Ascending aorta (tissue), 2 donors: Measurements from ENCODE around the gene AP3B1. TPM values are rescaled to one million over a fixed set of nuclear protein-coding genes. Genes with fewer than 3 reads are reported as not detected.

ENCODE experiments used
- DNase-seq, 2 donors: peaks; one replicate each; pipeline ENCODE4 v3.0.0-alpha.2; 2019; ENCODE audit warnings: low spot score in 2 of 2
- H3K27ac ChIP-seq, 2 donors: fragments of 200-600 bp; sonication (generic); one replicate each; pipeline ENCODE4 v1.5.1; 2016 to 2017; ENCODE audit warnings: mild to moderate bottlenecking in 1 of 2
- H3K27me3 ChIP-seq: fragments of 200-600 bp; sonication (generic); one replicate; pipeline ENCODE4 v1.5.1; 2017
- H3K36me3 ChIP-seq, 2 donors: fragments of 200-600 bp; sonication (generic); one replicate each; pipeline ENCODE4 v1.5.1; 2016
- H3K4me1 ChIP-seq, 2 donors: fragments of 200-600 bp; sonication (generic); one replicate each; pipeline ENCODE4 v1.5.1; 2016 to 2017; ENCODE audit warnings: mild to moderate bottlenecking in 1 of 2
- H3K4me3 ChIP-seq, 2 donors: fragments of 200-600 bp; sonication (generic); one replicate each; pipeline ENCODE4 v1.5.1; 2016 to 2017; ENCODE audit warnings: mild to moderate bottlenecking in 1 of 2
- H3K9me3 ChIP-seq, 2 donors: fragments of 200-600 bp; sonication (generic); one replicate each; pipeline ENCODE4 v1.5.1; 2016
- CTCF ChIP-seq, 3 experiments: fragments of 200-600 bp in 2 of 3; fragments of 450-650 bp in 1 of 3; sonication (generic) in 2 of 3; IDR thresholded peaks; one replicate each; pipeline ENCODE4 v1.5.1; 2016 to 2019; ENCODE audit warnings: antibody characterized with exemption in 3 of 3, mild to moderate bottlenecking in 1 of 3, moderate library complexity in 1 of 3
- intact Hi-C: fragments of 100-400 bp; cut with DNase I; formaldehyde crosslinking; loops from one replicate; pipeline ENCODE4 v1.15.1; 2023
- total RNA-seq: library from RNA; depleted of rRNA; stranded (reverse); fragments of >200 nt; gene quantifications from one replicate; pipeline ENCODE4 v1.1.0, GENCODE V29; 2016

Gene AP3B1
- total RNA-seq, 1 donor from 2014 or later: 37.3 TPM

- no peaks in the 10 kb centered on the region for H3K4me1 ChIP-seq
- H3K9me3 ChIP-seq: no peaks in the 10 kb centered on the region
- H3K4me3 ChIP-seq: no peak overlapping the region
- no peak for DNase-seq
- intact Hi-C loops: no loop called here
- H3K27ac ChIP-seq: no peak overlapping the region
- H3K27me3 ChIP-seq: no peaks in the 10 kb centered on the region
- peaks cover 6 to 8% of the 10 kb centered on the region in 2 donors for H3K36me3 ChIP-seq
- TF ChIP-seq CTCF (IDR thresholded peaks at IDR 0.05): no peak
Measured at GRCh38 chr5:78126536-78126935, 168.0 kb downstream of the AP3B1 start.

GRCh38 chr5:78116167-78116566 lies 178.3 kb downstream of the AP3B1 start:
- TF ChIP-seq CTCF (IDR thresholded peaks at IDR 0.05): no peak
- intact Hi-C loops: no loop called here
- Histone ChIP-seq H3K9me3 (no peaks in the 10 kb centered on the region), H3K36me3 (peaks cover 12 to 38% of the 10 kb centered on the region in 2 donors), H3K4me3 (no peak overlapping the region), H3K27me3 (no peaks in the 10 kb centered on the region), H3K4me1 (no peaks in the 10 kb centered on the region), H3K27ac (no peak overlapping the region)
- DNase-seq: no peak

- Histone ChIP-seq H3K4me3 (no peak overlapping the region), H3K36me3 (peaks cover 11 to 41% of the 10 kb centered on the region in 2 donors), H3K27ac (no peak overlapping the region), H3K9me3 (no peaks in the 10 kb centered on the region), H3K27me3 (no peaks in the 10 kb centered on the region), H3K4me1 (no peaks in the 10 kb centered on the region)
- intact Hi-C loops: no loop called here
- TF ChIP-seq CTCF (IDR thresholded peaks at IDR 0.05): no peak
- no peak for DNase-seq
Measured at GRCh38 chr5:78113689-78114264, 180.7 kb downstream of the AP3B1 start.

- TF ChIP-seq CTCF (IDR thresholded peaks at IDR 0.05): no peak
- H3K27ac ChIP-seq: no peak overlapping the region
- no peaks in the 10 kb centered on the region for H3K4me1 ChIP-seq
- H3K4me3 ChIP-seq: no peak overlapping the region
- peaks cover 7 to 34% of the 10 kb centered on the region in 2 donors for H3K36me3 ChIP-seq
- intact Hi-C loops: no loop called here
- no peak for DNase-seq
- no peaks in the 10 kb centered on the region for H3K27me3 ChIP-seq
- H3K9me3 ChIP-seq: no peaks in the 10 kb centered on the region
Measured at GRCh38 chr5:78112931-78113330, 181.6 kb downstream of the AP3B1 start.

- no peak overlapping the region for H3K27ac ChIP-seq
- peaks cover 4 to 28% of the 10 kb centered on the region in 2 donors for H3K36me3 ChIP-seq
Measured at GRCh38 chr5:78109891-78110324, 184.6 kb downstream of the AP3B1 start.

More at GRCh38 chr5:78109891-78110324, 184.6 kb downstream of the AP3B1 start:
- H3K4me3 ChIP-seq: no peak overlapping the region
- no peak for DNase-seq
- H3K4me1 ChIP-seq: no peaks in the 10 kb centered on the region
- intact Hi-C loops: no loop called here
- no peaks in the 10 kb centered on the region for H3K9me3 ChIP-seq
- TF ChIP-seq CTCF (IDR thresholded peaks at IDR 0.05): no peak
- no peaks in the 10 kb centered on the region for H3K27me3 ChIP-seq
